GM13976 (cell line): ENCODE results near the gene KCNH2.

Source experiments
- DNase-seq: peaks from one replicate; pipeline ENCODE4 v3.0.0; 2012; ENCODE audit warnings: low spot score
- in situ Hi-C: fragments of 300-500 bp; cut with MboI; formaldehyde crosslinking; loops from one replicate; pipeline ENCODE4 v1.12.0; 2022; ENCODE audit warnings: low sequenced_read_pairs, mixed read lengths, inconsistent platforms; ENCODE audit not compliant: unreplicated experiment
- TF ChIP-seq, protein P1 (sequence below): IDR thresholded peaks from 2 replicates; pipeline ENCODE4 v1.5.1; 2012; ENCODE audit warnings: borderline replicate concordance, mild to moderate bottlenecking; ENCODE audit not compliant: insufficient read depth; ENCODE audit errors: extremely low read depth, missing control alignments, control extremely low read depth

Gene KCNH2

DNA sequence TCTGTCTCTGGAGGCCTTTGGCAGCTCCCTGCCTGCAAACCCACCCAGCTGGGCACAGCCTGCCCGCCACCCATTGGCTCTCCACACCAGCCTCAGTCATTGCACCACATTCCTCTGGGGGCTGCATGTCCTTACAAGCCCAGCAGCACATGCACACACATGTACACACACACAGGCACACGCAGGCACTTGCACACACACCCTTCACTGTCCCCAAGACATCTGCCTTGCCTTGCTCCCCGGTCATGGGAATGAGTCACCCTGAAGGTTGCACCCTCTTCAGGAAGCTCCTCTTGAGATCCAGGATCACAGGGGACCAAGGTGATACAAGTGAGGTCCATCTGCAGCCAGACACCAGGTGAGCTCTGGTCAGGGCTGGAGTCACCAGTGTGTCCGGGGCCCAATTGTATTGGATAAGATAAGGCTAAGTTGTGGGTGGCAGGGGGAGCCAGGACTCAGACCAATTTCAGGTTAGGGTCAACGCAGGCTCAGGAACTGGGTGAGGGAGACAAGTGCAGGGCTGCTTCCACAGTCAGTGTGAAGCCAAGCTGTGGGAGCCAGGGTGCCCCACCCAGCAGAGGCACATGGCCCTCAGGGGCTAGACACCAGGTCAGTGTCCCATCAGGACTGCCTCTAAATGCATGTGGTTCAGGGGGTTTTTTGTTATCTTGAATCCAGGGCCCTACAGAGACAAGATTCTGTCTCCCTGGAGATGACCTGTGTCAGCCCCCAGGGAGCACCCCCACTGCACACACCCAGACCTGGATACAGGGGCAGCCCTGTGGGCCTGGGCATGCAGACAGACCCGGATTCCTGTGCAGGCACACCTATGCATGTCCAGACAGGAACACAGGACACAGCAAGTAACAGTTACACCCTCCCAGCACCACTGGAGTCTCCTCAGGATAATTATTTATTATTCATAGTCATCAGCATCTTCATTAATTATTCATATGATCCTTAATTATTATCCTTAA lies 33.8 kb downstream of the KCNH2 start:
- TF ChIP-seq, protein P1, sequence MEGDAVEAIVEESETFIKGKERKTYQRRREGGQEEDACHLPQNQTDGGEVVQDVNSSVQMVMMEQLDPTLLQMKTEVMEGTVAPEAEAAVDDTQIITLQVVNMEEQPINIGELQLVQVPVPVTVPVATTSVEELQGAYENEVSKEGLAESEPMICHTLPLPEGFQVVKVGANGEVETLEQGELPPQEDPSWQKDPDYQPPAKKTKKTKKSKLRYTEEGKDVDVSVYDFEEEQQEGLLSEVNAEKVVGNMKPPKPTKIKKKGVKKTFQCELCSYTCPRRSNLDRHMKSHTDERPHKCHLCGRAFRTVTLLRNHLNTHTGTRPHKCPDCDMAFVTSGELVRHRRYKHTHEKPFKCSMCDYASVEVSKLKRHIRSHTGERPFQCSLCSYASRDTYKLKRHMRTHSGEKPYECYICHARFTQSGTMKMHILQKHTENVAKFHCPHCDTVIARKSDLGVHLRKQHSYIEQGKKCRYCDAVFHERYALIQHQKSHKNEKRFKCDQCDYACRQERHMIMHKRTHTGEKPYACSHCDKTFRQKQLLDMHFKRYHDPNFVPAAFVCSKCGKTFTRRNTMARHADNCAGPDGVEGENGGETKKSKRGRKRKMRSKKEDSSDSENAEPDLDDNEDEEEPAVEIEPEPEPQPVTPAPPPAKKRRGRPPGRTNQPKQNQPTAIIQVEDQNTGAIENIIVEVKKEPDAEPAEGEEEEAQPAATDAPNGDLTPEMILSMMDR, result no peak
- in situ Hi-C loops, result no loop called here
- no peak for DNase-seq

DNA sequence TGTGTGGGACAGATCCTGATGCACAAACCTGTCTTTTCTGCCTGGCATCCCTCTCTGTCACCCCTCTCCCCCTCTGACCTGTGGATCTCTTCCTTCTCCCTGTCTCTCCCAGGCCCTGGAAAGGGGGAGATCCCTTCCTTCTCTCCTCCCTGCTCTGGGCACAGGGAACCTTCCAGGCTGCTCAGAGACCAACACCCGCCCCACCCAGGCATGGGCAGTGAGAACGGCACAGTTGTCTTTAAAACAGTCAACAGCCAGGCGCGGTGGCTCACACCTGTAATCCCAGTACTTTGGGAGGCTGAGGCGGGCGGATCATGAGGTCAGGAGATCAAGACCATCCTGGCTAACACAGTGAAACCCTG lies 34.7 kb downstream of the KCNH2 start:
- no peak for DNase-seq
- in situ Hi-C loops, result no loop called here
- TF ChIP-seq, protein P1, result no peak

DNA sequence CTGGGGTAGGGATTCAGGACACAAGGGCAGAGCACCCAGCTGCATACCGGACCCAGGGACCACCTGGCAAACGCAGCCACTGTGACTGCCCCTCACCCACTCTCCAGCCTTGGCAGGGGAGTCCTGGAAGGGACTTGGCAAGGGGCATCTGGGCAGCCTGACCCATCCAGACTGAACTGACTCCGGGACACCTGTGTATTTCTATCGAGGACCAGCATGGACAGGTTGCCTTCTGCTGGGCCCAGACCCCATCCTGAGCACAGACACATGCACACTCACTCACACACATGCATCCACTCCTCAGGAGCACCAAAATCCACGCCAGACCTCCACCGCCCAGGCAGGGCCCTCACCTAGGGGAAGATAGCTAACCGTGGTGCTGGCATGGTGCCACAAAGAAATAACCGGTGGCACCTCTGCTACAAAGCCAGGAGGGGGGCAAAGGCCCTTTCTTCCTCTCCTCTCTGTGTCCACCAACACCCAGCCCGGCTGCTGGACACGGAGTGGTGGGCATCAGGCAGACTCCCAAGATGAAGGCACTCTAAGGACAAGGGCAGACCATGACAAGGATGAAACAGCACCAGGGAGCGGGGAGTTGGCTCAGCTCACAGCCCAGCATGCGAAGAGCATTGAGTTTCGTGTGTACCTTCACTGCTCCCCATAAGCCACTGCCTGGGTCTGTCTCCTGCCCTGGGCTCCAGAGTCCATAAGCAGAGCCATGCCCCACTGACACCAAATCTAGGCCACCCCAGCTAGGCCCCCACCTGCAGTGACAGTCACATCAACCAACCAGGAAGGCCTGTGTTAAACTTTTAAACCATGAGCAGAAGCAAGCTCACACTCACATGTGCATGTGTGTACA lies 35.3 kb downstream of the KCNH2 start:
- TF ChIP-seq, protein P1, result no peak
- in situ Hi-C loops, result no loop called here
- no peak for DNase-seq

DNA sequence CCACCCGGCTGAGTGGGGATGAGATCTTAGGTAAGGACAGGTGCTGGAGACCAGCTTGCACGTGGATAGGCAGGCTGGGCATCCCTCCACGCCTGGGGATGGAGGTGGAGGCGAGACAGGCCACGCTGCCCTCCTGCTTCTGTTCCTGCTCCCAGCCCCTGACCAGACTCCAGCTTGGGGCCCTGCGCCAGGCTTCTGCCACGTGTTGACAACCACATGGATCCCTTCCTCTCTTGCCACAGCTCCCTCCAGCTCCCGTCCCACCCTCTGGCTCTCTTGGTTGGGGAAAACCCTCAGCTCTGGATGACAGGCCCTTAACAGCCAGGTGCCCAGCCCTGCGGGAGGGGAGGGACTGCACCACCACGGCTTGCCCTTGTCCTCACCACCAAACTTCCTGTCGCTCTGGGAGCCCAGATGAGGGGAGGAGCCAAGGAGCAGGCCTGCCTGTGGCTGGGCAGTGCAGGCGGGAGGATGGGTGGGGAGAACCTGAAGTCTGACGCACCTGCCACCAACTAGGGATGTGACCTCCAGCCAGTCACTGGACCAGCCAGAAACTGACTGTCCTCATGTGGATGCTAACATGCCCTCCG lies 36.0 kb downstream of the KCNH2 start:
- TF ChIP-seq, protein P1, result no peak
- in situ Hi-C loops, result no loop called here
- peak; percentile 34 for DNase-seq

DNA sequence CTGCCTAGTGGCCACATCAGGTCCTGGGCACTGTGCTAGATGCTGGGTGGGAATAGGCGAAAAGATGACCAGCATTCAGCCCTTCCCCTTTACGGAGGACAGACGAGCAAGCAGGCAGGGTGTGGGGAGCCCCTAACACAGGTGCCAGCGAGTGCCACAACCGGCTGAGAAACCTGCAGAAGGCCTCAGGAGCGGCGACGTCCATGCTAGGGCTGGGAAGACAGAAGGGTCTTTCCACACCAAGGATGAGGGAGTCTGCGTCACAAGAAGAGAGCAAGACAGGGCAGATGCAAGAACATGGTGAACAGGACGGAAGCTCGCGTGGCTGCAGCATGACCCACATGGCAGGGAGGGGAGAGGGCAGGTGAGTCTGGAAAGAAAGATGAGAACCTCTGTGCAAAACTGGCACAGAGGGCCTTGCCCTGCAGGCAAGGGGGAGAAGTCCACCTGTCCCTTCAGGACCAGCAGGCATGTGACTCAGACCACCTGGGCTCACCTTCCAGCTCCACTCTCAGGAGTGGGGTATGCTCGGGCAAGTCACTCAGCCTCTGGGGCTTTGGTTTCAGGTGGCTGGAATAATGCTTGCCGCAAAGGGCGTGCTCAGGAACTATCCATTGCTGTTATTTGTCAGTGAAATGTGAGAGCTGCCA lies 36.6 kb downstream of the KCNH2 start:
- TF ChIP-seq, protein P1, result no peak
- DNase-seq, result no peak
- in situ Hi-C loops, result no loop called here

DNA sequence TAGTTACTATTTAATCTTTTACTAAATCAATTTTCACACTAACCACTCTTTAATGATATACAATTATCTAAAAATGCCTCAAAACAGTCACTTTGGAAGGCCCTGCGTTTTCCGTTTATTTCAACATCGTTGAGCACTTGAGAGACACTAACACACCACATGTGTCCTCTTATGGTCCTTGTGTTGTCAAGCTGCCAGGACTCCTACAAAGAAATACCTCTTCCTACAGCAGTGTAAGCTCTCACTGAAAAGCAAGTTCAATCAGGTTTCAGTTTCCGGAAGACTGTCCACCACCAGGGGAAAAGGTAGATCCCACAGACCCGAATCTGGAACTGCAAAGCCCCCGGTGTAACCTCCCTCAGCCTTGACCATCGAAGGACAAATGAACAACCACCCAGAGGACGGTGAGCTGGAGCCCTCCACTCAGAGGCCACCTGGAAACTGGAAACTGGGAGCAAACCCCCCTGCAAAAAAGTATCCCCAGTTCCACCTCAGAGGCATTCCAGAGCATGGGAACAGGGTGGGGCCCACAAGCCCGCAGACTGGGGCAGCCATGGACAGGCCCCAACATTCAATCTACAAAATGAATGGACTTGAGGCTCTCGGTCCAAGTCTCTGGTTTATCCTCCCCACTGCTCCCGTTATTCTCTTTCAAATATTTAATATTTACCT lies 37.6 kb downstream of the KCNH2 start:
- DNase-seq, result no peak

More for the DNA sequence above, 37.6 kb downstream of the KCNH2 start:
- in situ Hi-C loops, result no loop called here
- TF ChIP-seq, protein P1, result no peak
